ENCODE results near the gene LMNTD1. TPM values are rescaled to one million over a fixed set of nuclear protein-coding genes. Genes with fewer than 3 reads are reported as not detected.

LMNTD1 gene
- total RNA-seq, 1 experiment from 2014 or later: not detected

- no TSS peak for BruUV-seq (replicated peaks)
- H3K4me1 ChIP-seq (ENCODE audit: insufficient read depth, low read length, poor library complexity, severe bottlenecking): peaks cover under 1% of the 10 kb centered on the region
- POLR2A ChIA-PET (ENCODE audit: low non-redundant PET): no interaction called here
- no peaks in the 10 kb centered on the region for H3K9me3 ChIP-seq (ENCODE audit: low read depth, low read length, poor library complexity, severe bottlenecking)
- no peak overlapping the region for H3K27ac ChIP-seq (ENCODE audit: low read depth, low read length, poor library complexity, severe bottlenecking)
- TF ChIP-seq CTCF (conservative IDR thresholded peaks at IDR 0.05; ENCODE audit: low read depth, low read length) (no peak), EZH2 (IDR thresholded peaks at IDR 0.05; ENCODE audit: borderline replicate concordance, low read depth, low read length, poor library complexity, severe bottlenecking) (no peak)
- no peaks in the 10 kb centered on the region for H3K27me3 ChIP-seq (replicated peaks; ENCODE audit: insufficient read depth, low read depth, low read length, poor library complexity)
- intact Hi-C loops (cut with micrococcal nuclease; ENCODE audit: unreplicated experiment): no loop called here
- no peak for DNase-seq (ENCODE audit: low spot score)
- H3K36me3 ChIP-seq (ENCODE audit: insufficient read depth, low read length, poor library complexity, severe bottlenecking): no peaks in the 10 kb centered on the region
- CTCF ChIA-PET: no interaction called here
- no peak overlapping the region for H3K4me3 ChIP-seq (ENCODE audit: low read depth, low read length, poor library complexity, severe bottlenecking)
These were observed 89.6 kb downstream of the LMNTD1 start for GRCh38 chr12:25463521-25463920.

- ChIA-PET POLR2A (ENCODE audit: low non-redundant PET) (no interaction called here), CTCF (no interaction called here)
- intact Hi-C loops (cut with micrococcal nuclease; ENCODE audit: unreplicated experiment): no loop called here
- no peak for DNase-seq (ENCODE audit: low spot score)
- no TSS peak for BruUV-seq (replicated peaks)
- H3K36me3 ChIP-seq (ENCODE audit: insufficient read depth, low read length, poor library complexity, severe bottlenecking): no peaks in the 10 kb centered on the region
- no peak for TF ChIP-seq CTCF (conservative IDR thresholded peaks at IDR 0.05; ENCODE audit: low read depth, low read length)
- TF ChIP-seq EZH2 (IDR thresholded peaks at IDR 0.05; ENCODE audit: borderline replicate concordance, low read depth, low read length, poor library complexity, severe bottlenecking): no peak
- H3K4me3 ChIP-seq (ENCODE audit: low read depth, low read length, poor library complexity, severe bottlenecking): no peak overlapping the region
- H3K27ac ChIP-seq (ENCODE audit: low read depth, low read length, poor library complexity, severe bottlenecking): no peak overlapping the region
- peaks cover 4% of the 10 kb centered on the region for H3K4me1 ChIP-seq (ENCODE audit: insufficient read depth, low read length, poor library complexity, severe bottlenecking)
- no peaks in the 10 kb centered on the region for H3K27me3 ChIP-seq (replicated peaks; ENCODE audit: insufficient read depth, low read depth, low read length, poor library complexity)
- no peaks in the 10 kb centered on the region for H3K9me3 ChIP-seq (ENCODE audit: low read depth, low read length, poor library complexity, severe bottlenecking)
These were observed 90.1 kb downstream of the LMNTD1 start for GRCh38 chr12:25463005-25463404.

GRCh38 chr12:25459541-25459951 lies 93.5 kb downstream of the LMNTD1 start:
- Histone ChIP-seq H3K4me3 (ENCODE audit: low read depth, low read length, poor library complexity, severe bottlenecking) (no peak overlapping the region), H3K36me3 (ENCODE audit: insufficient read depth, low read length, poor library complexity, severe bottlenecking) (no peaks in the 10 kb centered on the region), H3K4me1 (ENCODE audit: insufficient read depth, low read length, poor library complexity, severe bottlenecking) (peaks cover 4% of the 10 kb centered on the region), H3K9me3 (ENCODE audit: low read depth, low read length, poor library complexity, severe bottlenecking) (no peaks in the 10 kb centered on the region), H3K27ac (ENCODE audit: low read depth, low read length, poor library complexity, severe bottlenecking) (no peak overlapping the region), H3K27me3 (replicated peaks; ENCODE audit: insufficient read depth, low read depth, low read length, poor library complexity) (no peaks in the 10 kb centered on the region)
- no peak for DNase-seq (ENCODE audit: low spot score)
- intact Hi-C loops (cut with micrococcal nuclease; ENCODE audit: unreplicated experiment): no loop called here
- ChIA-PET POLR2A (ENCODE audit: low non-redundant PET) (no interaction called here), CTCF (no interaction called here)
- TF ChIP-seq EZH2 (IDR thresholded peaks at IDR 0.05; ENCODE audit: borderline replicate concordance, low read depth, low read length, poor library complexity, severe bottlenecking): no peak
- no TSS peak for BruUV-seq (replicated peaks)

- peak; percentile 85 for DNase-seq (ENCODE audit: low spot score)
- Histone ChIP-seq H3K4me3 (ENCODE audit: low read depth, low read length, poor library complexity, severe bottlenecking) (no peak overlapping the region), H3K4me1 (ENCODE audit: insufficient read depth, low read length, poor library complexity, severe bottlenecking) (peaks cover 4% of the 10 kb centered on the region), H3K36me3 (ENCODE audit: insufficient read depth, low read length, poor library complexity, severe bottlenecking) (no peaks in the 10 kb centered on the region), H3K9me3 (ENCODE audit: low read depth, low read length, poor library complexity, severe bottlenecking) (no peaks in the 10 kb centered on the region), H3K27ac (ENCODE audit: low read depth, low read length, poor library complexity, severe bottlenecking) (no peak overlapping the region), H3K27me3 (replicated peaks; ENCODE audit: insufficient read depth, low read depth, low read length, poor library complexity) (no peaks in the 10 kb centered on the region)
- intact Hi-C loops (cut with micrococcal nuclease; ENCODE audit: unreplicated experiment): no loop called here
- no TSS peak for BruUV-seq (replicated peaks)
- ChIA-PET CTCF (interaction anchor here (0.6 kb wide), 1 partner anchor 22 kb away, joined by 3 read pairs; no protein-coding TSS in a partner anchor), POLR2A (ENCODE audit: low non-redundant PET) (no interaction called here)
- TF ChIP-seq EZH2 (IDR thresholded peaks at IDR 0.05; ENCODE audit: borderline replicate concordance, low read depth, low read length, poor library complexity, severe bottlenecking) (no peak), CTCF (conservative IDR thresholded peaks at IDR 0.05; ENCODE audit: low read depth, low read length) (no peak)
These were observed 95.0 kb downstream of the LMNTD1 start for GRCh38 chr12:25458047-25458552.

Measured in A673 (cell line).